ENCODE measurements around the gene RINL.

DNA sequence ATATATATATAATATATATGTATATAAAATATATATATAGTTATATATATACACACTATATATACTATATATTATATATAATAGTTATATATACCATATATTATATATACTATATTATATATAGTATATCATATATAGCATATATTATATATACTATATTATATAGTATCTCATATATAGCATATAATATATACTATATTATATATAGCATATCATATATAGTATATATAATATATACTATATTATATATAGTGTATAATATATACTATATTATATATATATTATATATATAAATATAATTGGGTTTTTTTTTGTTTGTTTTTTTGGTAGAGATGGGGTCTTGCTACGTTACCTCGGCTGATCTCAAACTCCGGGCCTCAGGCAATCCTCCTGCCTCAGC is 16.7 kb downstream of the RINL start:
- TF ChIP-seq, protein P1, sequence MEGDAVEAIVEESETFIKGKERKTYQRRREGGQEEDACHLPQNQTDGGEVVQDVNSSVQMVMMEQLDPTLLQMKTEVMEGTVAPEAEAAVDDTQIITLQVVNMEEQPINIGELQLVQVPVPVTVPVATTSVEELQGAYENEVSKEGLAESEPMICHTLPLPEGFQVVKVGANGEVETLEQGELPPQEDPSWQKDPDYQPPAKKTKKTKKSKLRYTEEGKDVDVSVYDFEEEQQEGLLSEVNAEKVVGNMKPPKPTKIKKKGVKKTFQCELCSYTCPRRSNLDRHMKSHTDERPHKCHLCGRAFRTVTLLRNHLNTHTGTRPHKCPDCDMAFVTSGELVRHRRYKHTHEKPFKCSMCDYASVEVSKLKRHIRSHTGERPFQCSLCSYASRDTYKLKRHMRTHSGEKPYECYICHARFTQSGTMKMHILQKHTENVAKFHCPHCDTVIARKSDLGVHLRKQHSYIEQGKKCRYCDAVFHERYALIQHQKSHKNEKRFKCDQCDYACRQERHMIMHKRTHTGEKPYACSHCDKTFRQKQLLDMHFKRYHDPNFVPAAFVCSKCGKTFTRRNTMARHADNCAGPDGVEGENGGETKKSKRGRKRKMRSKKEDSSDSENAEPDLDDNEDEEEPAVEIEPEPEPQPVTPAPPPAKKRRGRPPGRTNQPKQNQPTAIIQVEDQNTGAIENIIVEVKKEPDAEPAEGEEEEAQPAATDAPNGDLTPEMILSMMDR (conservative IDR thresholded peaks at IDR 0.05; ENCODE audit: low read depth, low read length), result no peak
- TF ChIP-seq POLR2A (IDR thresholded peaks at IDR 0.05; ENCODE audit: low read depth, low read length) (no peak), USF2 (IDR thresholded peaks at IDR 0.05; ENCODE audit: low read depth, low read length) (no peak), CEBPB (IDR thresholded peaks at IDR 0.05; ENCODE audit: low read depth, low read length) (no peak), MXI1 (IDR thresholded peaks at IDR 0.05; ENCODE audit: borderline replicate concordance, low read depth, low read length) (no peak), RCOR1 (IDR thresholded peaks at IDR 0.05; ENCODE audit: insufficient replicate concordance, low read length) (no peak)
